CD14-positive monocyte (primary cell): ENCODE data around the gene CCDC87. TPM values are rescaled to one million over a fixed set of nuclear protein-coding genes. Genes with fewer than 3 reads are reported as not detected.
"Not testable (repeated sequence)": the region's sequence is repeated elsewhere in the genome, so short reads cannot be mapped to it uniquely, and the experiment has no call there.

Source experiments
- DNase-seq, 3 donors: peaks; one replicate each; pipeline ENCODE4 v3.0.0-alpha.2; 2011 to 2022
- H2AFZ ChIP-seq: 2 replicates; pipeline ENCODE4 v1.6.0; 2012; ENCODE audit warnings: mild to moderate bottlenecking, low read depth, low read length, inconsistent platforms; ENCODE audit not compliant: insufficient read depth, poor library complexity, severe bottlenecking
- H3K27ac ChIP-seq, 2 donors: 1 replicate in 1 of 2; 2 replicates in 1 of 2; pipeline ENCODE4 v1.5.1; 2012 to 2013; ENCODE audit warnings: low read length in 2 of 2, control low read depth in 1 of 2, inconsistent platforms in 1 of 2, low read depth in 1 of 2, mild to moderate bottlenecking in 1 of 2
- H3K27me3 ChIP-seq, 2 donors: one replicate each; pipeline versions ENCODE4 v1.6.0 to v1.6.1; 2011 to 2013; ENCODE audit warnings: low read length in 2 of 2; ENCODE audit not compliant: control insufficient read depth in 2 of 2, insufficient read depth in 2 of 2
- H3K36me3 ChIP-seq, 2 donors: replicated peaks in 1 of 2; 1 replicate in 1 of 2; 2 replicates in 1 of 2; pipeline versions ENCODE4 v1.5.1 to v1.6.1; 2012 to 2013; ENCODE audit warnings: low read length in 2 of 2, control low read depth in 1 of 2, inconsistent platforms in 1 of 2, mild to moderate bottlenecking in 1 of 2; ENCODE audit not compliant: insufficient read depth in 2 of 2, control insufficient read depth in 1 of 2
- H3K4me1 ChIP-seq, 2 donors: 1 replicate in 1 of 2; 2 replicates in 1 of 2; pipeline versions ENCODE4 v1.5.1 to v1.6.1; 2012 to 2013; ENCODE audit warnings: low read length in 2 of 2, control low read depth in 1 of 2, inconsistent platforms in 1 of 2, mild to moderate bottlenecking in 1 of 2, moderate library complexity in 1 of 2; ENCODE audit not compliant: insufficient read depth in 2 of 2, control insufficient read depth in 1 of 2
- H3K4me2 ChIP-seq: replicated peaks from 2 replicates; pipeline ENCODE3; 2012; ENCODE audit warnings: low read length, moderate library complexity, mild to moderate bottlenecking; ENCODE audit not compliant: poor library complexity, severe bottlenecking; ENCODE audit errors: extremely low read depth
- H3K4me3 ChIP-seq, 3 experiments: fragments of 200-600 bp in 1 of 3; sonication (generic) in 1 of 3; replicated peaks in 1 of 3; 1 replicate in 2 of 3; 2 replicates in 1 of 3; pipeline ENCODE4 v1.5.1; 2011 to 2013; ENCODE audit warnings: low read length in 3 of 3, mild to moderate bottlenecking in 3 of 3, control low read depth in 2 of 3, low read depth in 2 of 3, inconsistent platforms in 1 of 3, moderate library complexity in 1 of 3
- H3K79me2 ChIP-seq: 2 replicates; pipeline ENCODE4 v1.6.0; 2012; ENCODE audit warnings: mild to moderate bottlenecking, control low read depth, inconsistent platforms, low read length, moderate library complexity; ENCODE audit not compliant: insufficient read depth
- H3K9ac ChIP-seq: 2 replicates; pipeline ENCODE4 v1.6.0; 2017; ENCODE audit warnings: low read length, mild to moderate bottlenecking; ENCODE audit not compliant: insufficient read depth, poor library complexity, severe bottlenecking
- H3K9me3 ChIP-seq, 2 donors: replicated peaks in 1 of 2; 1 replicate in 1 of 2; 2 replicates in 1 of 2; pipeline versions ENCODE4 v1.5.1 to v1.6.1; 2012 to 2013; ENCODE audit warnings: low read length in 2 of 2, control low read depth in 1 of 2; ENCODE audit not compliant: control insufficient read depth in 1 of 2, insufficient read depth in 1 of 2
- H4K20me1 ChIP-seq: 2 replicates; pipeline ENCODE4 v1.6.0; 2012; ENCODE audit warnings: mild to moderate bottlenecking, low read length, control low read depth, moderate library complexity; ENCODE audit not compliant: insufficient read depth
- H3K27ac Mint-ChIP-seq, 7 donors: one replicate each; pipeline ENCODE4 v1.8.0; 2020; ENCODE audit warnings: mild to moderate bottlenecking in 7 of 7, mixed read lengths in 7 of 7, moderate library complexity in 6 of 7, inconsistent platforms in 2 of 7
- H3K27me3 Mint-ChIP-seq, 3 donors: one replicate each; pipeline ENCODE4 v1.8.0; 2021 to 2022; ENCODE audit warnings: low read depth in 3 of 3, mild to moderate bottlenecking in 3 of 3, mixed read lengths in 3 of 3, moderate library complexity in 3 of 3, inconsistent platforms in 1 of 3
- H3K36me3 Mint-ChIP-seq, 2 donors: one replicate each; pipeline ENCODE4 v1.8.0; 2020; ENCODE audit warnings: mixed read lengths in 2 of 2, inconsistent platforms in 1 of 2, mild to moderate bottlenecking in 1 of 2
- H3K4me1 Mint-ChIP-seq: one replicate; pipeline ENCODE4 v1.8.0; 2020; ENCODE audit warnings: mild to moderate bottlenecking, mixed read lengths
- H3K4me3 Mint-ChIP-seq, 2 donors: one replicate each; pipeline ENCODE4 v1.8.0; 2020; ENCODE audit warnings: mild to moderate bottlenecking in 2 of 2, mixed read lengths in 2 of 2, moderate library complexity in 1 of 2
- H3K9me3 Mint-ChIP-seq, 7 donors: one replicate each; pipeline ENCODE4 v1.8.0; 2020 to 2022; ENCODE audit warnings: mixed read lengths in 7 of 7, mild to moderate bottlenecking in 6 of 7, moderate library complexity in 6 of 7, inconsistent platforms in 2 of 7
- CTCF ChIP-seq: fragments of 200-600 bp; IDR thresholded peaks from one replicate; pipeline ENCODE4 v1.8.0; 2022; ENCODE audit warnings: antibody characterized with exemption, mild to moderate bottlenecking
- WGBS: methylation state at CpG from one replicate; pipeline ENCODE4 v1.1.5; 2013; ENCODE audit warnings: missing lambda C conversion rate; ENCODE audit not compliant: insufficient coverage; 5-methylcytosine and 5-hydroxymethylcytosine counted together
- intact Hi-C, 2 donors: fragments of 100-400 bp; cut with micrococcal nuclease; formaldehyde crosslinking; loops; one replicate each; pipeline versions ENCODE4 v1.15.0 to v1.15.1; 2023
- polyA plus RNA-seq, 3 donors: library from polyadenylated mRNA; depleted of rRNA in 1 of 3; unstranded in 2 of 3; stranded (reverse) in 1 of 3; fragments of 300-500 nt in 2 of 3; fragments of >200 nt in 1 of 3; fragmentation: Illumina TruSeq in 2 of 3; gene quantifications; 1 replicate in 2 of 3; 2 replicates in 1 of 3; pipeline ENCODE4 v1.2.3, GENCODE V29; 2012 to 2021
- small RNA-seq: library from RNA; depleted of rRNA; stranded (forward); fragments of <200 nt; gene quantifications from one replicate; pipeline ENCODE3, GENCODE V24; 2012; ENCODE audit warnings: low read depth; ENCODE audit not compliant: insufficient read length

CCDC87 gene
- polyA plus RNA-seq, 3 donors, result not detected

GRCh38 chr11:66541892-66542291, 51.0 kb downstream of the CCDC87 start:
- Histone ChIP-seq H3K9me3 (no peaks in the 10 kb centered on the region), H3K79me2 (peaks cover 11% of the 10 kb centered on the region), H4K20me1 (no peaks in the 10 kb centered on the region), H2AFZ (no peak overlapping the region), H3K4me3 (no peak overlapping the region), H3K27me3 (peaks cover 0 to 5% of the 10 kb centered on the region in 2 donors), H3K36me3 (peaks cover 30 to 50% of the 10 kb centered on the region in 2 donors), H3K27ac (no peak overlapping the region), H3K9ac (no peak overlapping the region), H3K4me2 (no peak overlapping the region), H3K4me1 (peaks cover 35 to 45% of the 10 kb centered on the region in 2 donors)
- Mint-ChIP-seq H3K27me3 (peaks cover 6 to 9% (median 6%) of the 10 kb centered on the region in 3 donors), H3K4me1 (peaks cover 37% of the 10 kb centered on the region), H3K4me3 (no peak overlapping the region), H3K36me3 (peaks cover 48 to 60% of the 10 kb centered on the region in 2 donors), H3K27ac (peak overlapping the region in 2 of 7 donors; percentile 18 to 35), H3K9me3 (no peaks in the 10 kb centered on the region)
- no peak for DNase-seq
- intact Hi-C loops, result no loop called here
- TF ChIP-seq CTCF, result no peak
- 91% methylated on average over 4 of the region's 4 CpGs for WGBS

GRCh38 chr11:66540598-66540997, 52.3 kb downstream of the CCDC87 start:
- intact Hi-C loops, H3K9ac ChIP-seq, H2AFZ ChIP-seq, H3K4me2 ChIP-seq, DNase-seq, H3K4me3 ChIP-seq, H3K9me3 ChIP-seq, H3K27me3 ChIP-seq, H3K9me3 Mint-ChIP-seq, H4K20me1 ChIP-seq, H3K27ac Mint-ChIP-seq, H3K27me3 Mint-ChIP-seq, H3K27ac ChIP-seq, H3K4me3 Mint-ChIP-seq: not testable (repeated sequence)
- Histone ChIP-seq H3K4me1 (peaks cover 27 to 33% of the 10 kb centered on the region in 2 donors), H3K36me3 (peaks cover 30 to 63% of the 10 kb centered on the region in 2 donors), H3K79me2 (peaks cover 10% of the 10 kb centered on the region)
- Mint-ChIP-seq H3K36me3 (peaks cover 60 to 73% of the 10 kb centered on the region in 2 donors), H3K4me1 (peaks cover 32% of the 10 kb centered on the region)
- 24% methylated on average over 6 of the region's 8 CpGs for WGBS

Small RNA genes lying within 50 kb of the gene (small RNA-seq; reads per million reads assigned to genes)
- not detected for gene RNU4-39P

Other genes starting within 250 kb of the CCDC87 start
- gene BRMS1, start 248.0 kb downstream of the CCDC87 start, polyA plus RNA-seq, result 10 to 100 TPM; 49.0 to 65.2 (median 62.0) TPM
- 1 to 10 TPM in 2 of 3 donors, under 1 TPM in 1; 0.75 to 1.7 (median 1.7) TPM for gene B4GAT1, start 245.4 kb downstream of the CCDC87 start, polyA plus RNA-seq
- 1 to 10 TPM in 1 of 3 donors, under 1 TPM in 1, not detected in 1; 0.11 to 1.3 TPM for gene SLC29A2, start 221.3 kb downstream of the CCDC87 start, polyA plus RNA-seq
- not detected for gene NPAS4, start 172.0 kb downstream of the CCDC87 start, polyA plus RNA-seq
- 10 to 100 TPM; 14.7 to 64.6 (median 59.6) TPM for gene MRPL11, start 154.2 kb downstream of the CCDC87 start, polyA plus RNA-seq
- gene PELI3, start 126.2 kb downstream of the CCDC87 start, polyA plus RNA-seq, result 10 to 100 TPM; 11.3 to 13.2 (median 12.6) TPM
- 10 to 100 TPM; 22.4 to 37.0 (median 26.7) TPM for gene DPP3, start 112.6 kb downstream of the CCDC87 start, polyA plus RNA-seq
- gene BBS1, start 82.4 kb downstream of the CCDC87 start, polyA plus RNA-seq, result 1 to 10 TPM; 1.3 to 8.5 (median 3.5) TPM
- gene ZDHHC24, start 47.0 kb downstream of the CCDC87 start, polyA plus RNA-seq, result 10 to 100 TPM; 10.9 to 14.0 (median 11.9) TPM
- gene ACTN3, start 46.2 kb downstream of the CCDC87 start, polyA plus RNA-seq, result not detected
- 1 to 10 TPM; 1.5 to 3.5 (median 2.3) TPM for gene CTSF, start 24.5 kb downstream of the CCDC87 start, polyA plus RNA-seq
- 10 to 100 TPM; 26.9 to 67.9 (median 37.0) TPM for gene CCS, start 122 bp upstream of the CCDC87 start, polyA plus RNA-seq
- gene RBM14, start 23.6 kb upstream of the CCDC87 start, polyA plus RNA-seq, result 10 to 100 TPM; 21.9 to 46.7 (median 42.6) TPM
- gene RBM4, start 45.6 kb upstream of the CCDC87 start, polyA plus RNA-seq, result 100 to 1,000 TPM; 112 to 153 (median 153) TPM
- 10 to 100 TPM in 2 of 3 donors, 1 to 10 TPM in 1; 7.8 to 14.3 (median 11.2) TPM for gene RBM4B, start 84.8 kb upstream of the CCDC87 start, polyA plus RNA-seq
- gene SPTBN2, start 136.2 kb upstream of the CCDC87 start, polyA plus RNA-seq, result not detected